Gastrocnemius medialis (tissue), 4 donors: ENCODE results near the gene RYR2. TPM values are rescaled to one million over a fixed set of nuclear protein-coding genes. Genes with fewer than 3 reads are reported as not detected.
A peak's percentile ranks its signal among the peaks of the same experiment; 100 is the strongest.

Source experiments
- ATAC-seq, 2 donors: fragments of 150-250 bp; one replicate each; pipeline ENCODE4 v1.9.1; 2016
- DNase-seq, 2 donors: peaks; one replicate each; pipeline ENCODE4 v3.0.0-alpha.2; 2019
- H3K27ac ChIP-seq, 4 donors: fragments of 200-600 bp; sonication (generic); 1 replicate in 1 of 4; 2 replicates in 3 of 4; pipeline ENCODE4 v1.5.1; 2016 to 2018; ENCODE audit warnings: mild to moderate bottlenecking in 2 of 4, moderate library complexity in 1 of 4
- H3K27me3 ChIP-seq, 3 donors: fragments of 200-600 bp; sonication (generic) in 2 of 3; 1 replicate in 1 of 3; 2 replicates in 2 of 3; pipeline versions ENCODE4 v1.5.1 to v1.6.0; 2016 to 2019; ENCODE audit warnings: mild to moderate bottlenecking in 1 of 3, moderate library complexity in 1 of 3
- H3K36me3 ChIP-seq, 2 donors: fragments of 200-600 bp; sonication (generic) in 1 of 2; one replicate each; pipeline ENCODE4 v1.5.1; 2017 to 2018
- H3K4me1 ChIP-seq, 2 donors: fragments of 200-600 bp; sonication (generic) in 1 of 2; one replicate each; pipeline ENCODE4 v1.5.1; 2016 to 2017; ENCODE audit warnings: mild to moderate bottlenecking in 2 of 2
- H3K4me3 ChIP-seq, 4 donors: fragments of 200-600 bp; sonication (generic) in 3 of 4; 1 replicate in 1 of 4; 2 replicates in 3 of 4; pipeline ENCODE4 v1.5.1; 2016 to 2019; ENCODE audit warnings: mild to moderate bottlenecking in 2 of 4
- H3K9me3 ChIP-seq, 3 donors: fragments of 200-600 bp; sonication (generic) in 2 of 3; 1 replicate in 1 of 3; 2 replicates in 2 of 3; pipeline ENCODE4 v1.5.1; 2016 to 2019
- CTCF ChIP-seq, 5 experiments: fragments of 450-650 bp in 3 of 5; fragments of 200-600 bp in 2 of 5; sonication (generic) in 2 of 5; IDR thresholded peaks in 4 of 5; conservative IDR thresholded peaks in 1 of 5; 1 replicate in 4 of 5; 2 replicates in 1 of 5; pipeline ENCODE4 v1.5.1; 2016 to 2019; ENCODE audit warnings: antibody characterized with exemption in 5 of 5, mild to moderate bottlenecking in 3 of 5, moderate library complexity in 3 of 5
- POLR2A ChIP-seq, 2 donors: fragments of 450-650 bp; IDR thresholded peaks; one replicate each; pipeline ENCODE4 v1.6.1; 2017; ENCODE audit warnings: antibody characterized with exemption in 2 of 2, mild to moderate bottlenecking in 2 of 2, moderate library complexity in 2 of 2
- in situ Hi-C, 4 donors: fragments of 200-750 bp; cut with MboI; loops; one replicate each; pipeline versions ENCODE4 v1.15.0 to v1.8.0; 2017; ENCODE audit warnings: low sequenced_read_pairs in 4 of 4
- intact Hi-C: fragments of 100-400 bp; cut with DNase I; formaldehyde crosslinking; loops from one replicate; pipeline ENCODE4 v1.15.1; 2023; ENCODE audit warnings: low total_unique reads
- total RNA-seq, 4 donors: library from RNA; depleted of rRNA; stranded (reverse); fragments of >200 nt; gene quantifications; one replicate each; pipeline versions ENCODE4 v1.1.0 to v1.2.3, GENCODE V29; 2016

Gene RYR2
- total RNA-seq, 4 donors from 2014 or later = 0.04 to 0.16 (median 0.07) TPM

- DNase-seq (no peak), ATAC-seq (no peak)
- intact Hi-C loops (no loop called here), in situ Hi-C loops (no loop called here)
- Histone ChIP-seq H3K27ac (no peak overlapping the region), H3K4me3 (no peak overlapping the region), H3K9me3 (no peaks in the 10 kb centered on the region), H3K27me3 (peaks cover 0 to 3% (median 0%) of the 10 kb centered on the region in 3 donors), H3K4me1 (no peaks in the 10 kb centered on the region), H3K36me3 (no peaks in the 10 kb centered on the region)
- TF ChIP-seq POLR2A (IDR thresholded peaks at IDR 0.05) (no peak), CTCF (IDR thresholded peaks at IDR 0.05 in 4 of 5, conservative IDR thresholded peaks at IDR 0.05 in 1 of 5) (no peak)
Measured at GRCh38 chr1:237025358-237026074, 16.5 kb upstream of the RYR2 start.

GRCh38 chr1:237029240-237029639 is 12.7 kb upstream of the RYR2 start:
- no peak overlapping the region for H3K27ac ChIP-seq
- intact Hi-C loops = no loop called here

GRCh38 chr1:237029850-237030535 is 12.0 kb upstream of the RYR2 start:
- peaks cover 0 to 3% (median 0%) of the 10 kb centered on the region in 3 donors for H3K27me3 ChIP-seq
- DNase-seq (no peak), ATAC-seq (no peak)
- no peaks in the 10 kb centered on the region for H3K9me3 ChIP-seq
- H3K4me1 ChIP-seq = no peaks in the 10 kb centered on the region
- H3K36me3 ChIP-seq = no peaks in the 10 kb centered on the region
- intact Hi-C loops = no loop called here
- TF ChIP-seq CTCF (IDR thresholded peaks at IDR 0.05 in 4 of 5, conservative IDR thresholded peaks at IDR 0.05 in 1 of 5) = no peak
- no peak for TF ChIP-seq POLR2A (IDR thresholded peaks at IDR 0.05)
- no peak overlapping the region for H3K4me3 ChIP-seq
- in situ Hi-C loops = no loop called here
- H3K27ac ChIP-seq = no peak overlapping the region

More at GRCh38 chr1:237029240-237029639, 12.7 kb upstream of the RYR2 start:
- no peak for DNase-seq
- Histone ChIP-seq H3K36me3 (no peaks in the 10 kb centered on the region), H3K4me1 (no peaks in the 10 kb centered on the region), H3K27me3 (peaks cover 0 to 3% (median 0%) of the 10 kb centered on the region in 3 donors), H3K4me3 (no peak overlapping the region), H3K9me3 (no peaks in the 10 kb centered on the region)
- no peak for TF ChIP-seq CTCF (IDR thresholded peaks at IDR 0.05 in 4 of 5, conservative IDR thresholded peaks at IDR 0.05 in 1 of 5)
- no peak for TF ChIP-seq POLR2A (IDR thresholded peaks at IDR 0.05)
- in situ Hi-C loops = no loop called here
- ATAC-seq = no peak

GRCh38 chr1:237031480-237031879 is 10.5 kb upstream of the RYR2 start:
- ATAC-seq (peak; percentile 30 to 53), DNase-seq (no peak)
- Histone ChIP-seq H3K4me1 (no peaks in the 10 kb centered on the region), H3K4me3 (no peak overlapping the region), H3K36me3 (no peaks in the 10 kb centered on the region), H3K27me3 (peaks cover 0 to 3% (median 0%) of the 10 kb centered on the region in 3 donors), H3K27ac (no peak overlapping the region), H3K9me3 (no peaks in the 10 kb centered on the region)
- intact Hi-C loops (no loop called here), in situ Hi-C loops (no loop called here)
- no peak for TF ChIP-seq POLR2A (IDR thresholded peaks at IDR 0.05)
- TF ChIP-seq CTCF (IDR thresholded peaks at IDR 0.05 in 4 of 5, conservative IDR thresholded peaks at IDR 0.05 in 1 of 5) = no peak
